ENCODE measurements around the gene OSR1.

OSR1 gene

GRCh38 chr2:19371996-19372582, 13.7 kb upstream of the OSR1 start:
- H3K36me3 ChIP-seq (ENCODE audit: control insufficient read depth in 2 of 2, insufficient read depth in 1 of 2, low read length in 2 of 2) = no peaks in the 10 kb centered on the region
- H3K4me1 ChIP-seq (ENCODE audit: control insufficient read depth, insufficient read depth, low read length) = no peaks in the 10 kb centered on the region
- no peaks in the 10 kb centered on the region for H3K9me3 ChIP-seq (ENCODE audit: control insufficient read depth, insufficient read depth, low read depth, low read length)
- no peak overlapping the region for H3K4me3 ChIP-seq (ENCODE audit: low read depth, low read length)
- ChIA-PET CTCF (interaction anchor here (1.7 kb wide), 1 partner anchor 374 kb away, joined by 6 read pairs; no protein-coding TSS in a partner anchor), POLR2A (no interaction called here)
- no peak for TF ChIP-seq ZBTB8A (tag by site-specific recombination; IDR thresholded peaks at IDR 0.05)
- TF ChIP-seq ZNF558 (tag by site-specific recombination; IDR thresholded peaks at IDR 0.05) = no peak
- no peak for TF ChIP-seq REST (tag by site-specific recombination; IDR thresholded peaks at IDR 0.05)
- TF ChIP-seq, protein P1, sequence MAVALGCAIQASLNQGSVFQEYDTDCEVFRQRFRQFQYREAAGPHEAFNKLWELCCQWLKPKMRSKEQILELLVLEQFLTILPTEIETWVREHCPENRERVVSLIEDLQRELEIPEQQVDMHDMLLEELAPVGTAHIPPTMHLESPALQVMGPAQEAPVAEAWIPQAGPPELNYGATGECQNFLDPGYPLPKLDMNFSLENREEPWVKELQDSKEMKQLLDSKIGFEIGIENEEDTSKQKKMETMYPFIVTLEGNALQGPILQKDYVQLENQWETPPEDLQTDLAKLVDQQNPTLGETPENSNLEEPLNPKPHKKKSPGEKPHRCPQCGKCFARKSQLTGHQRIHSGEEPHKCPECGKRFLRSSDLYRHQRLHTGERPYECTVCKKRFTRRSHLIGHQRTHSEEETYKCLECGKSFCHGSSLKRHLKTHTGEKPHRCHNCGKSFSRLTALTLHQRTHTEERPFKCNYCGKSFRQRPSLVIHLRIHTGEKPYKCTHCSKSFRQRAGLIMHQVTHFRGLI (tag by site-specific recombination; IDR thresholded peaks at IDR 0.05) = no peak
- H3K27ac ChIP-seq (ENCODE audit: extremely low read depth, low read depth, low read length) = no peak overlapping the region

- H3K9me3 ChIP-seq (ENCODE audit: control insufficient read depth, insufficient read depth, low read depth, low read length) = no peaks in the 10 kb centered on the region
- no peaks in the 10 kb centered on the region for H3K36me3 ChIP-seq (ENCODE audit: control insufficient read depth in 2 of 2, insufficient read depth in 1 of 2, low read length in 2 of 2)
- no peak overlapping the region for H3K4me3 ChIP-seq (ENCODE audit: low read depth, low read length)
- POLR2A ChIA-PET = interaction anchor here (1.0 kb wide), 1 partner anchor 11 kb away, joined by 3 read pairs; the partner anchor contains the start of gene OSR1
- no peaks in the 10 kb centered on the region for H3K4me1 ChIP-seq (ENCODE audit: control insufficient read depth, insufficient read depth, low read length)
- CTCF ChIA-PET = interaction anchor here (0.6 to 2.2 kb wide), 18 partner anchors 8 to 857 kb away, joined by 3 to 13 read pairs (median 3); no protein-coding TSS in a partner anchor
- H3K27ac ChIP-seq (ENCODE audit: extremely low read depth, low read depth, low read length) = no peak overlapping the region
- TF ChIP-seq REPIN1 (tag by site-specific recombination; IDR thresholded peaks at IDR 0.05; ENCODE audit: low read depth) = no peak
- no peak for TF ChIP-seq ZNF184 (tag by site-specific recombination; IDR thresholded peaks at IDR 0.05)
- TF ChIP-seq ZNF629 (tag by site-specific recombination; IDR thresholded peaks at IDR 0.05) = no peak
- no peak for TF ChIP-seq ZSCAN23 (tag by site-specific recombination; IDR thresholded peaks at IDR 0.05)
- TF ChIP-seq ZFP37 (tag by site-specific recombination; IDR thresholded peaks at IDR 0.05) = no peak
- TF ChIP-seq ZNF324 (tag by site-specific recombination; IDR thresholded peaks at IDR 0.05) = no peak
- TF ChIP-seq ZNF132 (tag by site-specific recombination; IDR thresholded peaks at IDR 0.05; ENCODE audit: borderline replicate concordance) = no peak
- TF ChIP-seq ZNF654 (tag by site-specific recombination; IDR thresholded peaks at IDR 0.05; ENCODE audit: low read depth) = peak; percentile 56
- TF ChIP-seq ZNF416 (tag by site-specific recombination; IDR thresholded peaks at IDR 0.05) = no peak
- no peak for TF ChIP-seq ZNF37A (tag by site-specific recombination; IDR thresholded peaks at IDR 0.05)
- peak; percentile 35; the same call in 1 of the 2 replicates for TF ChIP-seq ZNF18 (tag by site-specific recombination; IDR thresholded peaks at IDR 0.05)
- TF ChIP-seq ZFP41 (tag by site-specific recombination; IDR thresholded peaks at IDR 0.05; ENCODE audit: borderline replicate concordance) = no peak
- TF ChIP-seq ZNF335 (tag by site-specific recombination; conservative IDR thresholded peaks at IDR 0.05) = no peak
- TF ChIP-seq ZNF658 (tag by site-specific recombination; IDR thresholded peaks at IDR 0.05) = no peak
- no peak for TF ChIP-seq ZSCAN18 (tag by site-specific recombination; IDR thresholded peaks at IDR 0.05)
- TF ChIP-seq, protein P2, sequence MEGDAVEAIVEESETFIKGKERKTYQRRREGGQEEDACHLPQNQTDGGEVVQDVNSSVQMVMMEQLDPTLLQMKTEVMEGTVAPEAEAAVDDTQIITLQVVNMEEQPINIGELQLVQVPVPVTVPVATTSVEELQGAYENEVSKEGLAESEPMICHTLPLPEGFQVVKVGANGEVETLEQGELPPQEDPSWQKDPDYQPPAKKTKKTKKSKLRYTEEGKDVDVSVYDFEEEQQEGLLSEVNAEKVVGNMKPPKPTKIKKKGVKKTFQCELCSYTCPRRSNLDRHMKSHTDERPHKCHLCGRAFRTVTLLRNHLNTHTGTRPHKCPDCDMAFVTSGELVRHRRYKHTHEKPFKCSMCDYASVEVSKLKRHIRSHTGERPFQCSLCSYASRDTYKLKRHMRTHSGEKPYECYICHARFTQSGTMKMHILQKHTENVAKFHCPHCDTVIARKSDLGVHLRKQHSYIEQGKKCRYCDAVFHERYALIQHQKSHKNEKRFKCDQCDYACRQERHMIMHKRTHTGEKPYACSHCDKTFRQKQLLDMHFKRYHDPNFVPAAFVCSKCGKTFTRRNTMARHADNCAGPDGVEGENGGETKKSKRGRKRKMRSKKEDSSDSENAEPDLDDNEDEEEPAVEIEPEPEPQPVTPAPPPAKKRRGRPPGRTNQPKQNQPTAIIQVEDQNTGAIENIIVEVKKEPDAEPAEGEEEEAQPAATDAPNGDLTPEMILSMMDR (tag by site-specific recombination; IDR thresholded peaks at IDR 0.05) = peak; percentile 47; the same call in 1 of the 2 replicates
- TF ChIP-seq GLIS1 (tag by site-specific recombination; IDR thresholded peaks at IDR 0.05) = no peak
- no peak for TF ChIP-seq HOXD13 (CRISPR knock-in tag; IDR thresholded peaks at IDR 0.05; ENCODE audit: borderline replicate concordance)
- no peak for TF ChIP-seq ZNF10 (tag by site-specific recombination; IDR thresholded peaks at IDR 0.05)
- no peak for TF ChIP-seq SCRT2 (tag by site-specific recombination; IDR thresholded peaks at IDR 0.05)
Measured at GRCh38 chr2:19369341-19369955, 11.0 kb upstream of the OSR1 start.
